Thymus (tissue), 11 donors: ENCODE measurements around the gene FAM120B. TPM values are rescaled to one million over a fixed set of nuclear protein-coding genes. Genes with fewer than 3 reads are reported as not detected.
"Not testable (repeated sequence)": the region's sequence is repeated elsewhere in the genome, so short reads cannot be mapped to it uniquely, and the experiment has no call there.

Experiments
- DNase-seq, 9 donors: peaks; one replicate each; pipeline ENCODE4 v3.0.0-alpha.2; 2013; ENCODE audit warnings: low spot score in 9 of 9, low read depth in 6 of 9, missing footprints in 1 of 9
- H3K27ac ChIP-seq, 2 donors: one replicate each; pipeline ENCODE4 v1.5.1; 2013; ENCODE audit warnings: control low read depth in 1 of 2, low read depth in 1 of 2, low read length in 1 of 2, mild to moderate bottlenecking in 1 of 2, moderate library complexity in 1 of 2
- H3K27me3 ChIP-seq, 2 donors: one replicate each; pipeline ENCODE4 v1.5.1; 2013; ENCODE audit warnings: low read length in 1 of 2; ENCODE audit not compliant: control insufficient read depth in 2 of 2, insufficient read depth in 1 of 2
- H3K36me3 ChIP-seq, 2 donors: one replicate each; pipeline ENCODE4 v1.5.1; 2013; ENCODE audit warnings: low read length in 1 of 2, mild to moderate bottlenecking in 1 of 2, moderate library complexity in 1 of 2; ENCODE audit not compliant: control insufficient read depth in 2 of 2, insufficient read depth in 2 of 2
- H3K4me1 ChIP-seq, 2 donors: one replicate each; pipeline ENCODE4 v1.5.1; 2013; ENCODE audit warnings: low read length in 2 of 2; ENCODE audit not compliant: control insufficient read depth in 2 of 2, insufficient read depth in 2 of 2
- H3K4me3 ChIP-seq, 2 donors: one replicate each; pipeline ENCODE4 v1.5.1; 2013; ENCODE audit warnings: low read length in 2 of 2, control low read depth in 1 of 2, mild to moderate bottlenecking in 1 of 2
- H3K9me3 ChIP-seq, 2 donors: one replicate each; pipeline ENCODE4 v1.5.1; 2013; ENCODE audit warnings: low read length in 1 of 2, mild to moderate bottlenecking in 1 of 2; ENCODE audit not compliant: control insufficient read depth in 2 of 2, insufficient read depth in 1 of 2
- WGBS: extraction: QIAGEN DNeasy Blood & Tissue Kit; methylation state at CpG from one replicate; pipeline ENCODE4 v1.1.7; 2013; 5-methylcytosine and 5-hydroxymethylcytosine counted together
- polyA plus RNA-seq: library from polyadenylated mRNA; stranded (reverse); fragments of 200-250 nt; gene quantifications from one replicate; pipeline ENCODE4 v1.2.3, GENCODE V29; 2013
- total RNA-seq: library from RNA; stranded (reverse); fragments of 120-200 nt; gene quantifications from one replicate; pipeline ENCODE4 v1.2.4, GENCODE V29; 2013
- donor health status: healthy.

Gene FAM120B
- total and polyA plus RNA-seq, 2 donors, result 12.1 to 13.6 TPM

DNA sequence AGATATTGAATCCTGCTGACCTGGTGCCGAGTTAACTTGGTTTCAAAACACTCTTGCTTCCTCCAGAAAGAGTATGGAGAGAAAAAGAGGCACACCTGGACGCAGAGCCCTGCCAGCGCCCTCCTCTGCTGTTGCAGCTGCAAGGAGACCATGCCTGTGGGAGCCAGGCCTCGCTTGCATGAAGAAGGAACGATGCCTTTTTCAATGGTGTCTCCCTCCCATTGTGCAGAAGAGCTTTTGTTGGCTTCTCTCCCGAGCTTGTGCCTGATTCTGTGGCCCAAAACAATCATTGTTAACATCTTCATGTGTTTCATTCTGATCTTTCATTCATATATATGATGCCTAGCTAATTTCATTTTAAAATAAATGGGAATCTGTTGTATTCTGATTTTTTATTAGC lies 98.1 kb downstream of the FAM120B start:
- Histone ChIP-seq H3K4me1 (no peaks in the 10 kb centered on the region), H3K27me3 (no peaks in the 10 kb centered on the region), H3K9me3 (no peaks in the 10 kb centered on the region), H3K4me3 (no peak overlapping the region), H3K36me3 (peaks cover 36 to 42% of the 10 kb centered on the region in 2 donors), H3K27ac (no peak overlapping the region)
- WGBS, result 93% methylated on average over 6 of the region's 6 CpGs
- DNase-seq, result no peak

DNA sequence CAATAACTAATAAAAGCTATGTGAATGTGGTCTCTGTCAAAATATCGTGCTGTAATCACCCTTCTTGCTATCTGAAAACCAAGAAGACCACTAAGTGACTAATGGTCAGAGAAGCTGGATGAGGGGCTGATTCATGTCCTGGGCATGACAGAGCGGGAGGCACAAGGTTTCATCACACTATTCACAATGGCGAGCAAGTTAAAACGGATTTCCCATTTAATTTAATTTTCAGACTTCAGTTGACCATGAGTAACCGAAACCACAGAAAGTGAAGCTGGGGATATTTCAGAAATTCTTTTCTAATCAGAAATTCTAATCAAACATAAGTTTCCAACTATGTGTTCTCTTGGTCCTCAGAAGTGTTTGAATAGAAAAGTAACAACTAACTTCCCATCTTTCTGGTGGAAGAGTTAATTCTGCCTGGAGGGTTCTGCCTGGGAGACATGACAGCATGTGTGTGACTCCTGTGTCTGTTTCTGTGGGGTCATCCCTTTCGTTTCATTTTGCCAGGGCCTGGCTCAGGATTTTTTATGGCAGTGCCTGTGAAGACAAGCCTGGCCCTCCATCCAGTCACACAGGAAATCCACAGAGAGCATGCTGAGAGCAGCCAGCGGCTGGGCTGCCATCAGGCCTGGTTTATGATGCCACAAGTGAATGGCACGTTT lies 98.9 kb downstream of the FAM120B start:
- 72% methylated on average over 8 of the region's 8 CpGs for WGBS
- no peak overlapping the region for H3K4me3 ChIP-seq
- no peak overlapping the region for H3K27ac ChIP-seq
- H3K9me3 ChIP-seq, result no peaks in the 10 kb centered on the region
- H3K4me1 ChIP-seq, result no peaks in the 10 kb centered on the region
- DNase-seq, result no peak
- H3K36me3 ChIP-seq, result peaks cover 36 to 40% of the 10 kb centered on the region in 2 donors
- no peaks in the 10 kb centered on the region for H3K27me3 ChIP-seq

DNA sequence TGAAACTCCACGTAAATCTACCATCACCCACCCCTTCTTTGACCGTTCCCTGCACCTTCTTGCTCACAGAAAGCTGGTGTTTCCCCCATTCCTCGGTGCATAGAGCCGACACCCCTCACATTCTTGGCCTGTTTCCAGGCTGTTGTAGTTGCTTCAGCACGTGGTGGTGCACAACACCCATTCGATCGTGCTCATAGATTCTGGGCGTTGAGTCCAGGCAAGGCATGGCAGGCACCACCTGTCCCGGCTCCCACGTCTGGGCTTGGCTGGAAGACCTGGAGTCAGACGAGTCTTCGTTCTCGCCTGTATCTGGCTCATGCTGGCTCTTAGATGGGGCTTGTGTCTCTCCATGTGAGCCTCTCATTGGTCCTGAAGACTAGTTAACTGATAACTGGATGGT lies 100.6 kb downstream of the FAM120B start:
- no peaks in the 10 kb centered on the region for H3K27me3 ChIP-seq

GRCh38 chr6:170407932-170408331 lies 101.4 kb downstream of the FAM120B start:
- H3K27ac ChIP-seq, result no peak overlapping the region
- no peaks in the 10 kb centered on the region for H3K27me3 ChIP-seq
- H3K9me3 ChIP-seq, result no peaks in the 10 kb centered on the region
- WGBS, result over 99% methylated on average over 4 of the region's 4 CpGs
- no peak overlapping the region for H3K4me3 ChIP-seq
- no peak for DNase-seq
- H3K36me3 ChIP-seq, result peaks cover 17 to 19% of the 10 kb centered on the region in 2 donors
- H3K4me1 ChIP-seq, result no peaks in the 10 kb centered on the region

More for the DNA sequence above, 100.6 kb downstream of the FAM120B start:
- Histone ChIP-seq H3K4me1 (no peaks in the 10 kb centered on the region), H3K9me3 (no peaks in the 10 kb centered on the region), H3K27ac (no peak overlapping the region), H3K36me3 (peaks cover 23 to 24% of the 10 kb centered on the region in 2 donors), H3K4me3 (no peak overlapping the region)
- DNase-seq, result no peak
- 97% methylated on average over 13 of the region's 13 CpGs for WGBS

DNA sequence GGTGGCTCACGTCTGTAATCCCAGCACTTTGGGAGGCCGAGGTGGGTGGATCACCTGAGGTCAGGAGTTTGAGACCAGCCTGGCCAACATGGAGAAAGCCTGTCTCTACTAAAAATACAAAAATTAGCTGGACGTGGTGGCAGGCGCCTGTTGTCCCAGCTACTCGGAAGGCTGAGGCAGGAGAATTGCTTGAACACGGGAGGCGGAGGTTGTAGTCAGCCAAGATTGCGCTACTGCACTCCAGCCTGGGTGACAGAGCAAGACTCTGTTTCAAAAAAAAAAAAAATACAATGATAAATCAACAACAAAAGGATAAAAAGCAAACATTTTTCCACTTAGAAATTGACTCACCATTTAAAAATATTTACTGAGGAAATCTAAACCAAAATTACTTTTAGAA lies 103.2 kb downstream of the FAM120B start:
- H3K27me3 ChIP-seq, H3K9me3 ChIP-seq, DNase-seq, H3K4me1 ChIP-seq, H3K27ac ChIP-seq, H3K4me3 ChIP-seq: not testable (repeated sequence)
- H3K36me3 ChIP-seq, result peaks cover 8 to 12% of the 10 kb centered on the region in 2 donors
- WGBS, result 98% methylated on average over 8 of the region's 8 CpGs

GRCh38 chr6:170410241-170410640 lies 103.7 kb downstream of the FAM120B start:
- peaks cover 0 to 3% of the 10 kb centered on the region in 2 donors for H3K9me3 ChIP-seq
- 98% methylated on average over 5 of the region's 5 CpGs for WGBS
- no peaks in the 10 kb centered on the region for H3K27me3 ChIP-seq
- H3K36me3 ChIP-seq, result peaks cover 5 to 10% of the 10 kb centered on the region in 2 donors
- H3K4me1 ChIP-seq, result no peaks in the 10 kb centered on the region
- no peak for DNase-seq
- no peak overlapping the region for H3K27ac ChIP-seq
- H3K4me3 ChIP-seq, result no peak overlapping the region

GRCh38 chr6:170415318-170415717 lies 108.8 kb downstream of the FAM120B start:
- Histone ChIP-seq H3K27me3 (no peaks in the 10 kb centered on the region), H3K9me3 (peaks cover 0 to 3% of the 10 kb centered on the region in 2 donors), H3K27ac (no peak overlapping the region), H3K4me3 (no peak overlapping the region), H3K4me1 (no peaks in the 10 kb centered on the region), H3K36me3 (no peaks in the 10 kb centered on the region)
- WGBS, result 90% methylated on average over 4 of the region's 4 CpGs
- no peak for DNase-seq

DNA sequence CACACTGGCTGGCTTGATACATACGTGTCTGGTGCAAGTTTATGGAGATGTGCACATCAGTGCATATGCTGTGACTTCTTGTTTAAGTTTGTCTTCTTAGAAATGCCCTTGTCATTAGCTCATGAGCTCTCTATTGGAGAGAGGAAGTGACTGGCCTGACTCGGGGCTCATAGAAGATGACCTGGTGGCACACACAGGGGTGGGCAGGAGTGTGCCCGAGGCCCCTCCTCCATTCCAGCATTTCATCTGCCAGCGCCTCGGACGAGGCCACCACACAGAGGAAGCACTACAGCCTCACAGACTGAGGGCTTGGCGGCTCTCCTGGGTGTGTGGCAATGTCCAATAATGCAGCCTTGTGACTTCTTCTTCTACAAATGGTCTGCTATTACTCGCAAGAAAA lies 109.7 kb downstream of the FAM120B start:
- 76% methylated on average over 8 of the region's 8 CpGs for WGBS
- H3K4me3 ChIP-seq, result no peak overlapping the region
- H3K4me1 ChIP-seq, result no peaks in the 10 kb centered on the region
- H3K27me3 ChIP-seq, result no peaks in the 10 kb centered on the region
- H3K9me3 ChIP-seq, result peaks cover 0 to 3% of the 10 kb centered on the region in 2 donors
- H3K27ac ChIP-seq, result no peak overlapping the region
- no peak for DNase-seq
- no peaks in the 10 kb centered on the region for H3K36me3 ChIP-seq

DNA sequence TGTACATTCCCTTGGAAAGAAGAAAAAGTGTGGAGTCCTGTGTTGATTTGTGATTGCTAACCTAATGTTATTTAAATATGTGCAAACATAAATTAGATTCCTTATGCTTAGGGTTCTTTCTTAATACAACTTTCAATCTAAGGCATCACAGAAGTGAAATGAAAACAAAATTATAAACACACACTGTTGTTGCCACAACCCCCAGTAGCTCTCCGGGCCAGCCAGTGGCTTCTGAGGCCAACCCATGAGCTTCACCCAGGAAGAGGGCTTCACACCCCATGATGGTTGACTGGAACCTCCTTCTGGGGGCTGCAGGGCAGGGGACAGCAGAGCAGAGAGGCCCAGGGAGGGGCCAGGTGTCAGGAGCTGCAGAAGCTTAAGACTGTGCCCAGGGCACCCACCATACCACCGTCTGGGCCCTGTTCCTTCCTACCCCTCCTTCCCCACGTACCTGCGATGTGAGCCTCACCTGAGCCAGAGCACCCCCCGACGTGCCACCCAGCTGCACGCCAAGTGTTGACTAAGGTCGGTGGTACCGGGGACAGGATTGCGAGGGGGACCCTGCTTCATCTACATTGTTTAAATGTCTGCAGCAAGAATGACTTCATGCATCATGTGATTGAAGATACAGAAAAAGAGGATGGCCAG lies 110.5 kb downstream of the FAM120B start:
- Histone ChIP-seq H3K9me3 (peaks cover 0 to 3% of the 10 kb centered on the region in 2 donors), H3K27ac (no peak overlapping the region), H3K27me3 (no peaks in the 10 kb centered on the region), H3K4me3 (no peak overlapping the region), H3K4me1 (no peaks in the 10 kb centered on the region), H3K36me3 (no peaks in the 10 kb centered on the region)
- DNase-seq, result no peak
- WGBS, result 94% methylated on average over 10 of the region's 10 CpGs
